IgD-negative memory B cell (primary cell): ENCODE data around the gene PIP. TPM values are rescaled to one million over a fixed set of nuclear protein-coding genes. Genes with fewer than 3 reads are reported as not detected.
"Not testable (repeated sequence)": the region's sequence is repeated elsewhere in the genome, so short reads cannot be mapped to it uniquely, and the experiment has no call there.

Experiments used
- H3K27ac Mint-ChIP-seq, 3 donors: one replicate each; pipeline ENCODE4 v1.8.0; 2020 to 2022; ENCODE audit warnings: mild to moderate bottlenecking in 3 of 3, mixed read lengths in 3 of 3, moderate library complexity in 1 of 3
- H3K27me3 Mint-ChIP-seq: one replicate; pipeline ENCODE4 v1.8.0; 2021; ENCODE audit warnings: mixed read lengths
- H3K36me3 Mint-ChIP-seq: one replicate; pipeline ENCODE4 v1.8.0; 2020; ENCODE audit warnings: mild to moderate bottlenecking, mixed read lengths
- H3K4me1 Mint-ChIP-seq, 3 donors: one replicate each; pipeline ENCODE4 v1.8.0; 2020 to 2022; ENCODE audit warnings: mixed read lengths in 3 of 3, mild to moderate bottlenecking in 1 of 3
- H3K4me3 Mint-ChIP-seq, 4 donors: one replicate each; pipeline ENCODE4 v1.8.0; 2020 to 2022; ENCODE audit warnings: mild to moderate bottlenecking in 4 of 4, mixed read lengths in 4 of 4, moderate library complexity in 3 of 4
- H3K9me3 Mint-ChIP-seq, 3 donors: one replicate each; pipeline ENCODE4 v1.8.0; 2020 to 2021; ENCODE audit warnings: mixed read lengths in 3 of 3, mild to moderate bottlenecking in 1 of 3
- polyA plus RNA-seq: library from polyadenylated mRNA; unstranded; fragments of 300-500 nt; fragmentation: Illumina TruSeq; gene quantifications from one replicate; pipeline ENCODE4 v1.2.3, GENCODE V29; 2021

Gene PIP
- polyA plus RNA-seq: not detected

DNA sequence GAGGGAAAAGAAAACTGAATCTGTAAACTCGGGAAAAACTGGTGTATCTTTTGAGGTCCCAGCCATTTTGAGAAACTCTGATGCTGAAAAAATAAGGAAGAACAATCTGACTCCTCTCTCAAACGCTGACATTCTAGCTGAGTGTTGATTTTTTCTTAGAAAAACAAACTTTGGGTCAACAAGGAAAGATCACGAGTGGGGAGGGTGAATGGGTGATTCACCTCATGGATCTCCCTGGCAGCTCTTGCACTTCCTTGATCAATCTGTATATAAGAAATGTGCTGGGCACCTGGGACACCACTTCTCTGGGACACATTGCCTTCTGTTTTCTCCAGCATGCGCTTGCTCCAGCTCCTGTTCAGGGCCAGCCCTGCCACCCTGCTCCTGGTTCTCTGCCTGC is at the start of gene PIP:
Gene PIP (plus strand): TSS at position 297 of the 400 bp plus-strand sequence. CDS start 40 bp downstream, at position 337.
- H3K27me3 Mint-ChIP-seq: peaks cover 4% of the 10 kb centered on the region
- H3K27ac Mint-ChIP-seq: no peak within 1 kb of the TSS
- peaks cover 3 to 8% (median 5%) of the 10 kb centered on the region in 3 donors for H3K4me1 Mint-ChIP-seq
- H3K4me3 Mint-ChIP-seq: no peak within 1 kb of the TSS
- H3K9me3 Mint-ChIP-seq: peaks cover 0 to 1% (median 0%) of the 10 kb centered on the region in 3 donors
- H3K36me3 Mint-ChIP-seq: no peaks in the 10 kb centered on the region

DNA sequence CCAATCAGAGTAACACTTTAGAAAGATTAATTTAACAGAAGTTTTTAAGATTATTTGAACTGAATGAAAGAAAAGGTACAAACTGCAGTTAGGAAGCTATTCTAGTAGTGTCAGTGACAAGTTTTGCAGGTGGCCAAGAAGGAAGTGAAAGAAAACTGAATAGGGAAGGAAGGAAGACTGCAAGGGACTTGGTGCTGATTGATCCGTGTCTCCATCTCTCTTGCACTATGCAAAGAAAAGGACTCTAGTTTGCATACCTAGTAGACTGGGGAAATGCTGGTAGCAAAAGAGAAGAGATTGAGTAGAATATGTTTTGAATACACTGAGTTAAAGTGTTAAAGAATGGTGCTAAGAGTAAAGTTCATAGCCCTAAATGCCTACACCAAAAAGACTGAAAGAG is 46.8 kb upstream of the PIP start:
- Mint-ChIP-seq H3K27ac (peak overlapping the region; percentile 60 to 82 (median 78)), H3K4me1 (peaks cover 21 to 32% (median 32%) of the 10 kb centered on the region in 3 donors), H3K27me3 (peaks cover 2% of the 10 kb centered on the region), H3K36me3 (peaks cover 5% of the 10 kb centered on the region), H3K9me3 (peaks cover 10 to 29% (median 19%) of the 10 kb centered on the region in 3 donors), H3K4me3 (peak overlapping the region; percentile 5 to 80 (median 42))

DNA sequence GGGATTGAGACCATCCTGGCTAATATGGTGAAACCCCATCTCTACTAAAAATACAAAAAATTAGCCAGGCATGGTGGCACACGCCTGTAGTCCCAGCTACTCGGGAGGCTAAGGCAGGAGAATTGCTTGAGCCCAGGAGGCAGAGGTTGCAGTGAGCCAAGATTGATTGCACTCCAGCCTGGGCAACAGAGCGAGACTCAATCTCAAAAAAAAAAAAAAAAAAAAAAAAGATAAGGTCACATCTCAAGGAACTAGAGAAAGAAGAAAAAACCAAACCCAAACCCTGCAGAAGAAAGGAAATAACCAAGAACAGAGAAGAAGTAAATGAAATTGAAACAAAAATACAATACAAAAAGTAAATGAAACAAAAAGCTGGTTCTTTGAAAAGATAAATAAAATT is 46.3 kb upstream of the PIP start:
- peaks cover 10 to 29% (median 19%) of the 10 kb centered on the region in 3 donors for H3K9me3 Mint-ChIP-seq
- H3K27ac Mint-ChIP-seq: peak overlapping the region; percentile 60 to 82 (median 78)
- H3K4me3 Mint-ChIP-seq: peak overlapping the region; percentile 28 to 86 (median 68)
- not testable (repeated sequence) for H3K27me3 Mint-ChIP-seq, H3K36me3 Mint-ChIP-seq
- peaks cover 21 to 32% (median 32%) of the 10 kb centered on the region in 3 donors for H3K4me1 Mint-ChIP-seq

DNA sequence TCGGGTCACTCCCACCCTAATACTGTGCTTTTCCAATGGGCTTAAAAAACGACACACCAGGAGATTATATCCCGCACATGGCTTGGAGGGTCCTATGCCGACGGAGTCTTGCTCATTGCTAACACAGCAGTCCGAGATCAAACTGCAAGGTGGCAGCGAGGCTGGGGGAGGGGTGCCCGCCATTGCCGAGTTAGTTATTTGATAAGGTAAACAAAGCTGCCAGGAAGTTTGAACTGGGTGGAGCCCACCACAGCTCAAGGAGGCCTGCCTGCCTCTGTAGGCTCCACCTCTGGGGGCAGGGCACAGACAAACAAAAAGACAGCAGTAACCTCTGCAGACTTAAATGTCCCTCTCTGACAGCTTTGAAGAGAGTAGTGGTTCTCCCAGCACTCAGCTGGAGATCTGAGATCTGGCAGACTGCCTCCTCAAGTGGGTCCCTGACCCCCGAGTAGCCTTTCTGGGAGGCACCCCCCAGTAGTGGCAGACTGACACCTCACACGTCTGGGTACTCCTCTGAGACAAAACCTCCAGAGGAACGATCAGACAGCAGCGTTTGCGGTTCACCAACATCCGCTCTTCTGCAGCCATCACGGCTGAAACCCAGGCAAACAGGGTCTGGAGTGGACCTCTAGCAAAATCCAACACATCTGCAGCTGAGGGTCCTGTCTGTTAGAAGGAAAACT is 43.2 kb upstream of the PIP start:
- not testable (repeated sequence) for H3K27me3 Mint-ChIP-seq, H3K36me3 Mint-ChIP-seq, H3K4me3 Mint-ChIP-seq, H3K27ac Mint-ChIP-seq
- Mint-ChIP-seq H3K4me1 (peaks cover 21 to 32% (median 32%) of the 10 kb centered on the region in 3 donors), H3K9me3 (peaks cover 8 to 13% (median 10%) of the 10 kb centered on the region in 3 donors)

GRCh38 chr7:143096146-143096545 is 35.7 kb upstream of the PIP start:
- Mint-ChIP-seq H3K4me1 (peaks cover 0 to 3% (median 0%) of the 10 kb centered on the region in 3 donors), H3K27ac (no peak overlapping the region), H3K36me3 (no peaks in the 10 kb centered on the region), H3K27me3 (no peaks in the 10 kb centered on the region), H3K4me3 (no peak overlapping the region), H3K9me3 (peaks cover 7 to 32% (median 26%) of the 10 kb centered on the region in 3 donors)

DNA sequence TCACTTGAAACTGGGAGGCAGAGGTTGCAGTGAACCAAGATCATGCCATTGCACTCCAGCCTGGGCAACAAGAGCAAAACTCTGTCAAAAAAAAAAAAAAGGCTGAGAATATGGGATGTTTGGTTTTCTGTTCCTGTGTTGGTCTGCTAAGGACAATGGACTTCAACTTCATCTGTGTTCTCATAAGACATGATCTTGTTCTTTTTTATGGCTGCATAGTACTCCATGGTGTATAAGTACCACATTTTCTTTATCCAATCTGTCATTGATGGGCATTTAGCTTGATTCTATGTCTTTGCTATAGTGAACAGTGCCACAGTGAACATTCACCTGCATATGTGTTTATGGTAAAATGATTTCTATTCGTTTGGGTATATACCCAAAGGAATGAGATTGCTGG is 32.3 kb upstream of the PIP start:
- H3K27me3 Mint-ChIP-seq, H3K27ac Mint-ChIP-seq, H3K36me3 Mint-ChIP-seq, H3K4me1 Mint-ChIP-seq, H3K4me3 Mint-ChIP-seq: not testable (repeated sequence)
- H3K9me3 Mint-ChIP-seq: peaks cover 7 to 32% (median 23%) of the 10 kb centered on the region in 3 donors

GRCh38 chr7:143104759-143105158 is 27.1 kb upstream of the PIP start:
- Mint-ChIP-seq H3K9me3 (peaks cover 0 to 12% (median 3%) of the 10 kb centered on the region in 3 donors), H3K36me3 (peaks cover 2% of the 10 kb centered on the region), H3K27ac (no peak overlapping the region), H3K4me1 (peaks cover 0 to 1% (median 0%) of the 10 kb centered on the region in 3 donors), H3K27me3 (no peaks in the 10 kb centered on the region), H3K4me3 (no peak overlapping the region)

DNA sequence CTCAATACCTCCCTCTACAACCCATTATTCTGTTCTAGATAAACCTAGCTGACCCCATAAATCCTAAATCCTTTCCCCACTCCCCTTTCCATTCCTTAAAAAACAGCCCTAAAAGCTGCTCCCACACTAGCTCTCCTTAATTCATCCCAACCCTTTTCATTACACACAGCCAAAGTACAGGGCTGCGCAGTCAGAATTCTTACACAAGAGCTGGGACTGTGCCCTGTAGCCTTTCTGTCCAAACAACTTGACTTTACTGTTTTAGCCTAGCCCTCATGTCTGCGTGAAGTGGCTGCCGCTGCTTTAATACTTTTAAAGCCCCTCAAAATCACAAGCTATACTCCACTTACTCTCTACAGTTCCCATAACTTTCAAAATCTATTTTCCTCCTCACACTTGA is 23.9 kb upstream of the PIP start:
- not testable (repeated sequence) for H3K27ac Mint-ChIP-seq, H3K4me1 Mint-ChIP-seq, H3K4me3 Mint-ChIP-seq, H3K27me3 Mint-ChIP-seq, H3K9me3 Mint-ChIP-seq, H3K36me3 Mint-ChIP-seq

DNA sequence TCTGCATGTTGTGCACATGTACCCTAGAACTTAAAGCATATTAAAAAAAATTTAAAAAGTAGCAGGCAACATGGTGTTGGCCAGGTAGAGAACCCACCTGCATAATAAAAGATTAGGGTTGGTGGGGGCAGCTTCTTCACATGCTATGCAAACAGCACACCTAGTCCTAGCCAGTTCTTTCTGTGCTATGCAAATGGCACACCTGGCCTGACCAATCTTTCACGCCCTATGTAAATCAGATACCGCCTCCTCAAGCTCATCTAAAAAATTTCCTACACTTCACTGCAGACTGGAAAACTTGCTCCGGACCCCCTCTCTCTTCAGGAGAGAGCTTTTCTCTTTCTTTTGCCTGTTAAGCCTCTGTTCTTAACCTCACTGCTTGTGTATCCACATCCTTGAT is 14.5 kb upstream of the PIP start:
- Mint-ChIP-seq H3K4me3 (no peak overlapping the region), H3K9me3 (peaks cover 4 to 18% (median 7%) of the 10 kb centered on the region in 3 donors), H3K27ac (no peak overlapping the region), H3K27me3 (no peaks in the 10 kb centered on the region), H3K36me3 (peaks cover 3% of the 10 kb centered on the region), H3K4me1 (peaks cover 7 to 22% (median 11%) of the 10 kb centered on the region in 3 donors)

DNA sequence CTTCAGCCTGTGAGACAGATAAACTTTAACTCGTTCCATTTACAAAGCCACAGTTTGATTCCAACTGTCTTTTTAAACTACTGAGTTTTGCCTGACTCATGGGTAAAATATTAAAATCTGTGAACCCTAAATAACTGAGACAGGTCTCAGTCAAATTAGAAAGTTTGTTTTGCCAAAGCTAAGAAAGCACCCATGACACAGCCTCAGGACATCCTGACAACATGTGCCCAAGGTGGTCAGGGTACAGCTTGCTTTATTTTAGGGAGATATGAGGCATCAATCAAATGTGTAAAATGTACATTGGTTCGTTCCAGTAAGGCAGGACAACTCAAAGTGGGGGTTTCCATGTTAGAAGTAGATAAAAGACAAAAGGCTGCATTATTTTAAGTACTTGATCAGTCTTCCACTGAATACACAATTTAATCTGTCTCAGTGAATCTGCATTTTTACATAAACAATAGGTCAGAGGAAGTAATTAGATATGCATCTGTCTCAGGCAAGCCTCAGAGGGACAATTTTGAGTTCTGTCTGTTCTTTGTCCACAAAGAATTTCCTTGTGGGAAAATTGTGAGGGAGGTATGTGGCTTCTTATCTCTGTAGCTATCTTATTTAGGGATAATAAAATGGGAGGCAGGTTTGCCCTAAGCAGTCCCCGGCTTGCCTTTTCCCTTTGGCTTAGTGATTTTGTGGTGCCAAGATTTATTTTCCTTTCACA is 11.0 kb upstream of the PIP start:
- no peak overlapping the region for H3K27ac Mint-ChIP-seq
- no peaks in the 10 kb centered on the region for H3K27me3 Mint-ChIP-seq
- H3K4me1 Mint-ChIP-seq: peaks cover 10 to 25% (median 11%) of the 10 kb centered on the region in 3 donors
- peaks cover 4 to 12% (median 5%) of the 10 kb centered on the region in 3 donors for H3K9me3 Mint-ChIP-seq
- H3K36me3 Mint-ChIP-seq: peaks cover 3% of the 10 kb centered on the region
- H3K4me3 Mint-ChIP-seq: peak overlapping the region in 1 of 4 donors; percentile 37

DNA sequence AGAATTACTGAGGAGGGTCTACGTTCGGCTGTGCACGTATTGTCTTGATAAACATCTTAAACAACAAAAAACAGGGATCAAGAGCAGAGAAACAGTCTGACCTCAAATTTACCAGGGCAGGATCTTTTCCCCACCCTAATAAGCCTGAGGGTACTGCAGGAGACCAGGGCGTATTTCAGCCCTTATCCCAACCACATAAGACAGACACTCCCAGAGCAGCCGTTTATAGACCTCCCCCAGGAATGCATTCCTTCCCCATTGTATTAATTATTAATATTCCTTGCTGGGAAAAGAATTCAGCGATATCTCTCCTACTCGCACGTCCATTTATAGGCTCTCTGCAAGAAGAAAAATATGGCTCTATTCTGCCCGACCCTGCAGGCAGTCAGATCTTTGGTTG is 8.6 kb upstream of the PIP start:
- Mint-ChIP-seq H3K4me1 (peaks cover 12 to 37% (median 19%) of the 10 kb centered on the region in 3 donors), H3K4me3 (peak overlapping the region in 1 of 4 donors; percentile 37)
- not testable (repeated sequence) for H3K36me3 Mint-ChIP-seq, H3K27me3 Mint-ChIP-seq, H3K9me3 Mint-ChIP-seq, H3K27ac Mint-ChIP-seq

DNA sequence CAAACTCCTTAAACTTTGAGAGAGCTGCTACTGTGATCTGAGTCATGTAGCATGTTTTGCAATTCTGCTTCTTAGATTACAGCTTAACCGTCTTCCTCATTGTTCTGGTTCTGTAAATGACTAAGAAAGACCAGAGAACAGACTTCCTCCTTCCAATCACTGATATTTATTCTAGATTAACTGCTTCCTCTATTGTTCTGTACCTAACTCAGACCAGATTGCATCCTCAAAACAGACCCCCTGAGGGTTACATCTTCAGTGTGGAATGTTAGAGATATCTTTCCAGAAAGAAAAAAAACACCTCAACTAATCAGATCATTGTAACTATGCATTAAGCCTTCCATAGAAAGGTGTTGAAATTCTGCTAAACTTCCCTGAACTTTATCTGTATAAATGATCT is 5.7 kb upstream of the PIP start:
- H3K36me3 Mint-ChIP-seq: no peaks in the 10 kb centered on the region

DNA sequence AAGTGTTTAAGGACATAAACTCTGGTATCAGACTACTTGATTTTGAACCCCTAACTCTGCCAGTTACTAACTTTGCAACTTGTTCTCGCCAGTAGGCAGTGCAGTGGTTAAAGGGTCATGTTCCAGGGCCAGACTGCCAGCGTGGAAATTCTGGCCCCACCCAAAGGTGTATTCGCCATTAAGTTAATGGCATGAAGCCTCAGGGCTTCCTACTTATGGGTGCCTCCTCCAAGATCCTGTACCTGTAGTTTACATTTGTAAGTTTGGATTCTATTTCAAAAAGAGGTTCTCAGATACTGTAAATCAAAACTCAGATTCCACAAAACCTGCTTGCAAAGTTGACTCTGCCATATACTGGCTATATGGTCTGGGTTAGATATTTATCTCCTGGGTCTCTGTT is 2.8 kb upstream of the PIP start:
- Mint-ChIP-seq H3K4me1 (peaks cover 12 to 15% (median 14%) of the 10 kb centered on the region in 3 donors), H3K27ac (no peak overlapping the region), H3K9me3 (peaks cover 0 to 4% (median 2%) of the 10 kb centered on the region in 3 donors), H3K4me3 (no peak overlapping the region), H3K36me3 (no peaks in the 10 kb centered on the region), H3K27me3 (no peaks in the 10 kb centered on the region)

More for the DNA sequence above, 5.7 kb upstream of the PIP start:
- H3K27ac Mint-ChIP-seq: no peak overlapping the region
- peaks cover 7 to 15% (median 14%) of the 10 kb centered on the region in 3 donors for H3K4me1 Mint-ChIP-seq
- H3K4me3 Mint-ChIP-seq: peak overlapping the region in 1 of 4 donors; percentile 44
- peaks cover 2 to 4% (median 4%) of the 10 kb centered on the region in 3 donors for H3K9me3 Mint-ChIP-seq
- H3K27me3 Mint-ChIP-seq: no peaks in the 10 kb centered on the region

- Mint-ChIP-seq H3K4me1 (peaks cover 12 to 15% (median 14%) of the 10 kb centered on the region in 3 donors), H3K4me3 (no peak overlapping the region), H3K9me3 (peaks cover 0 to 2% (median 2%) of the 10 kb centered on the region in 3 donors), H3K36me3 (no peaks in the 10 kb centered on the region), H3K27ac (no peak overlapping the region), H3K27me3 (no peaks in the 10 kb centered on the region)
Observed at GRCh38 chr7:143129477-143129876, 2.4 kb upstream of the PIP start.

DNA sequence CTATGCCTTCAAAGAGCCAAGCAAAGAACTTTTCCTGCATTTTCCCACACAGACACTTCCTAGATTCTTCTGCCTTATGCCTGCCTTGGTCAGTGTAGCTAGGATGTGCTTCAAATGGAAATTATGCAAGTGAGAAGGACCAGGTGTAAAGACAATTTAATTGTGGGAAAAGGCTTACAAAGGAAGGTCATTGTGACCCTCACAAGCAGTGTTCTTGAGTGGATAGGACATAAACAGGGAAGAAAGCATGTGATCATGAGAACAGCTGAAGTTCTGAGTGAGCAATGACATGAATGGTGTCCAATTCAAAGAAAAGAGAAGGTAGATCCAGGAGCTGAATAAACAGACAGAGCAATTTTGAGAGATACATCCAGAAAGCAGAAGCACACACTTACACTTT is 1.3 kb upstream of the PIP start:
- Mint-ChIP-seq H3K9me3 (peaks cover 0 to 2% (median 1%) of the 10 kb centered on the region in 3 donors), H3K4me3 (no peak overlapping the region), H3K4me1 (peaks cover 12 to 14% (median 14%) of the 10 kb centered on the region in 3 donors), H3K27me3 (peaks cover 1% of the 10 kb centered on the region), H3K27ac (no peak overlapping the region), H3K36me3 (no peaks in the 10 kb centered on the region)
